Limb (tissue), 2 donors: Measurements from ENCODE around the gene SPATA31D3.
"Not testable (repeated sequence)": the region's sequence is repeated elsewhere in the genome, so short reads cannot be mapped to it uniquely, and the experiment has no call there.

Experiments
- DNase-seq, 2 donors: peaks; one replicate each; pipeline ENCODE4 v3.0.0-alpha.2; 2016; ENCODE audit errors: extremely low spot score in 2 of 2

Gene SPATA31D3

GRCh38 chr9:81976351-81976750 is 33.1 kb downstream of the SPATA31D3 start:
- DNase-seq, result no peak

- no peak for DNase-seq
These were observed 35.9 kb downstream of the SPATA31D3 start for GRCh38 chr9:81979196-81979595.

- DNase-seq, result no peak
These were observed 37.3 kb downstream of the SPATA31D3 start for GRCh38 chr9:81980568-81980967.

- DNase-seq, result no peak
These were observed 38.6 kb downstream of the SPATA31D3 start for GRCh38 chr9:81981883-81982282.

- no peak for DNase-seq
These were observed 41.6 kb downstream of the SPATA31D3 start for GRCh38 chr9:81984928-81985327.

GRCh38 chr9:81986051-81986450 is 42.8 kb downstream of the SPATA31D3 start:
- no peak for DNase-seq

GRCh38 chr9:81988472-81988871 is 45.2 kb downstream of the SPATA31D3 start, which contains the start of gene SPATA31D1:
Gene SPATA31D1, plus strand, starts transcription at chr9:81988772. Its CDS starts 47 bp downstream, at chr9:81988819.
- not testable (repeated sequence) for DNase-seq

- no peak for DNase-seq
These were observed 46.4 kb downstream of the SPATA31D3 start for GRCh38 chr9:81989700-81990099.

- no peak for DNase-seq
These were observed 50.4 kb downstream of the SPATA31D3 start for GRCh38 chr9:81993656-81994055.
